Adrenal gland (tissue), 12 donors: Measurements from ENCODE around the gene SH3GLB2. TPM values are rescaled to one million over a fixed set of nuclear protein-coding genes. Genes with fewer than 3 reads are reported as not detected.

Experiments
- DNase-seq, 7 donors: peaks; one replicate each; pipeline ENCODE4 v3.0.0-alpha.2; 2019 to 2020
- H3K27ac ChIP-seq, 5 donors: fragments of 200-600 bp; sonication (generic) in 4 of 5; 1 replicate in 3 of 5; 2 replicates in 2 of 5; pipeline versions ENCODE4 v1.5.1 to v1.8.0; 2016 to 2020; ENCODE audit warnings: mild to moderate bottlenecking in 1 of 5
- H3K27me3 ChIP-seq: fragments of 200-600 bp; 2 replicates; pipeline ENCODE4 v1.8.0; 2021
- H3K36me3 ChIP-seq, 2 donors: fragments of 200-600 bp; replicated peaks in 1 of 2; 1 replicate in 1 of 2; 2 replicates in 1 of 2; pipeline versions ENCODE4 v1.5.1 to v1.8.0; 2018 to 2022
- H3K4me1 ChIP-seq, 2 donors: fragments of 200-600 bp; replicated peaks in 1 of 2; 1 replicate in 1 of 2; 2 replicates in 1 of 2; pipeline versions ENCODE4 v1.5.1 to v1.8.0; 2018 to 2021
- H3K4me3 ChIP-seq, 4 donors: fragments of 200-600 bp; sonication (generic) in 3 of 4; one replicate each; pipeline ENCODE4 v1.5.1; 2016 to 2018
- H3K9me3 ChIP-seq, 3 donors: fragments of 200-600 bp; sonication (generic) in 1 of 3; replicated peaks in 1 of 3; 1 replicate in 2 of 3; 2 replicates in 1 of 3; pipeline versions ENCODE4 v1.5.1 to v1.8.0; 2016 to 2021
- POLR2A ChIP-seq, 2 donors: fragments of 450-650 bp; IDR thresholded peaks; one replicate each; pipeline ENCODE4 v1.6.1; 2017; ENCODE audit warnings: antibody characterized with exemption in 2 of 2, mild to moderate bottlenecking in 2 of 2, moderate library complexity in 1 of 2
- WGBS, 4 donors: extraction: QIAGEN DNeasy Blood & Tissue Kit in 2 of 4; methylation state at CpG; one replicate each; pipeline versions ENCODE4 v1.1.5 to v1.1.7; 2013 to 2017; 5-methylcytosine and 5-hydroxymethylcytosine counted together
- intact Hi-C, 2 donors: fragments of 100-400 bp; cut with DNase I; formaldehyde crosslinking; loops; one replicate each; pipeline versions ENCODE4 v1.14.1 to v1.15.0; 2022 to 2023
- polyA plus RNA-seq, 3 donors: library from polyadenylated mRNA; stranded (reverse); fragments of 200-250 nt in 2 of 3; fragments of 350-450 nt in 1 of 3; fragmentation: Illumina TruSeq in 1 of 3; extraction: RNeasy Lipid Tissue Mini Kit (QIAGEN cat#74804) in 1 of 3; gene quantifications; one replicate each; pipeline ENCODE4 v1.2.3, GENCODE V29; 2013 to 2014
- total RNA-seq, 9 donors: library from RNA; depleted of rRNA in 4 of 9; stranded (reverse); fragments of >200 nt in 4 of 9; fragments of 120-200 nt in 1 of 9; fragmentation: NEBNext Ultra II Directional in 1 of 9; extraction: Animal tissue kit (Norgen Biotek cat#: 25700) in 1 of 9; gene quantifications; one replicate each; pipeline versions ENCODE4 v1.1.0 to v1.2.4, GENCODE V29; 2013 to 2023
- TF ChIP-seq, protein P1 (sequence below), 6 experiments: fragments of 450-650 bp in 4 of 6; fragments of 200-600 bp in 2 of 6; sonication (generic) in 1 of 6; IDR thresholded peaks; 1 replicate in 5 of 6; 2 replicates in 1 of 6; pipeline versions ENCODE4 v1.5.1 to v1.8.0; 2016 to 2021; ENCODE audit warnings: antibody characterized with exemption in 6 of 6, mild to moderate bottlenecking in 2 of 6, moderate library complexity in 1 of 6
- donor health status: healthy with polysubstance abuse.
- donor health status: Bipolar disorder and iron deficiency.
- donor health status: DM: yes; HTN: yes; CAD: no.
- donor health status: DM: no; HTN: no; CAD: no.
- donor health status: DM: no; HTN: no; CAD: no.
- donor health status: DM: yes; HTN: yes; CAD: no.

Gene SH3GLB2
- total and polyA plus RNA-seq, 12 donors, result 26.1 to 301 (median 112) TPM

DNA sequence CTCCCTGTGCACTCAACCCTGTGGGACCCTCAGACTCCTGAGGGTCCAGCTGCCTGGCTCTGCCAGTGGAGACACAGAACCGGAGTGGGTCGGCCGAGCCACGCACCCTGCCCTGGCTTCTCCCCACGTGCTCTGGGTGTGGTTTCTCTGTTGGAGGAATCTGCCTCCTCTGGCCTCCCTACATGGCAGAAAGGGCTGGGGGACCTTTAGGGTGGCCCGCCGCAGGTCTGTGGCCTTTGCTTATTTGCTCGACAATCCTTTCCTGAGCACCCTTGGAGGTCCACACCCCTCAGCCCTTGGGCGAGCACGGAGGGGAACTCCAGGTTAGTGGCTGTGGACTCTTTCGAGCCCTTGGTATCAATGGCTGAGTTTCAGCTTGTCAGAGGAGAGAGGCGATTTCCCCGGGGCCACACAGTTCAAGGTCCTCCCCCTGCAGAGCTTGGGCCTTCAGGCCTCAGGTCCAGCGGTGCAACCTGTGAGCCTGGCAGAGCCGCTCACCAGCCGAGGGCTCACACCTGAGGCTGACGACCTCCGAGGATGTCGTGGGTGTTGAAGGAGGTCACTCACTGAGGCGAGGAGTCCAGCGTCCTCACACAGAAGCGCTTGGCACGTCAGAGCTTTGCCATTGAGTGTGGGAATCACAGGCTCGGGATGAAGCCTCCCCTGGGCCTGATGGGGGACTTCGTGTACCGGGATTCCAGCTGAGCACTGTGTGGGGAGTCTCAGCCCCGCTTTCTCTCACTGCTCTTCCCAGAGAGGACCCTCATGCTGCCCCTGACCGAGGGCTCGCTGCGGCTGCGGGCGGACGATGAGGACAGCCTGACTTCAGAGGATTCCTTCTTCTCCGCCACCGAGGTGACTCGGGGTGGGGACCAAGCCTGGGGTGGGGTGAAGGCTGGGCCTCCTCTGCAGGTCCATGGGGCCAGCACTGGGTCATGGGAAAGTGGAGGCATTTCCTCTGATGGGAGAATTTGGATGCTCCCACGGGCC is 32.0 kb upstream of the SH3GLB2 start:
- WGBS, 4 donors, result 76 to 95% (median 91%) methylated on average over 11 to 37 of the region's 37 CpGs
- Histone ChIP-seq H3K4me1 (no peaks in the 10 kb centered on the region), H3K27ac (no peak overlapping the region), H3K4me3 (no peak overlapping the region), H3K36me3 (peaks cover 0 to 58% of the 10 kb centered on the region in 2 donors), H3K27me3 (no peaks in the 10 kb centered on the region), H3K9me3 (no peaks in the 10 kb centered on the region)
- TF ChIP-seq POLR2A (IDR thresholded peaks at IDR 0.05), result no peak
- TF ChIP-seq, protein P1, sequence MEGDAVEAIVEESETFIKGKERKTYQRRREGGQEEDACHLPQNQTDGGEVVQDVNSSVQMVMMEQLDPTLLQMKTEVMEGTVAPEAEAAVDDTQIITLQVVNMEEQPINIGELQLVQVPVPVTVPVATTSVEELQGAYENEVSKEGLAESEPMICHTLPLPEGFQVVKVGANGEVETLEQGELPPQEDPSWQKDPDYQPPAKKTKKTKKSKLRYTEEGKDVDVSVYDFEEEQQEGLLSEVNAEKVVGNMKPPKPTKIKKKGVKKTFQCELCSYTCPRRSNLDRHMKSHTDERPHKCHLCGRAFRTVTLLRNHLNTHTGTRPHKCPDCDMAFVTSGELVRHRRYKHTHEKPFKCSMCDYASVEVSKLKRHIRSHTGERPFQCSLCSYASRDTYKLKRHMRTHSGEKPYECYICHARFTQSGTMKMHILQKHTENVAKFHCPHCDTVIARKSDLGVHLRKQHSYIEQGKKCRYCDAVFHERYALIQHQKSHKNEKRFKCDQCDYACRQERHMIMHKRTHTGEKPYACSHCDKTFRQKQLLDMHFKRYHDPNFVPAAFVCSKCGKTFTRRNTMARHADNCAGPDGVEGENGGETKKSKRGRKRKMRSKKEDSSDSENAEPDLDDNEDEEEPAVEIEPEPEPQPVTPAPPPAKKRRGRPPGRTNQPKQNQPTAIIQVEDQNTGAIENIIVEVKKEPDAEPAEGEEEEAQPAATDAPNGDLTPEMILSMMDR (IDR thresholded peaks at IDR 0.05), result no peak
- intact Hi-C loops, result no loop called here
- no peak for DNase-seq

DNA sequence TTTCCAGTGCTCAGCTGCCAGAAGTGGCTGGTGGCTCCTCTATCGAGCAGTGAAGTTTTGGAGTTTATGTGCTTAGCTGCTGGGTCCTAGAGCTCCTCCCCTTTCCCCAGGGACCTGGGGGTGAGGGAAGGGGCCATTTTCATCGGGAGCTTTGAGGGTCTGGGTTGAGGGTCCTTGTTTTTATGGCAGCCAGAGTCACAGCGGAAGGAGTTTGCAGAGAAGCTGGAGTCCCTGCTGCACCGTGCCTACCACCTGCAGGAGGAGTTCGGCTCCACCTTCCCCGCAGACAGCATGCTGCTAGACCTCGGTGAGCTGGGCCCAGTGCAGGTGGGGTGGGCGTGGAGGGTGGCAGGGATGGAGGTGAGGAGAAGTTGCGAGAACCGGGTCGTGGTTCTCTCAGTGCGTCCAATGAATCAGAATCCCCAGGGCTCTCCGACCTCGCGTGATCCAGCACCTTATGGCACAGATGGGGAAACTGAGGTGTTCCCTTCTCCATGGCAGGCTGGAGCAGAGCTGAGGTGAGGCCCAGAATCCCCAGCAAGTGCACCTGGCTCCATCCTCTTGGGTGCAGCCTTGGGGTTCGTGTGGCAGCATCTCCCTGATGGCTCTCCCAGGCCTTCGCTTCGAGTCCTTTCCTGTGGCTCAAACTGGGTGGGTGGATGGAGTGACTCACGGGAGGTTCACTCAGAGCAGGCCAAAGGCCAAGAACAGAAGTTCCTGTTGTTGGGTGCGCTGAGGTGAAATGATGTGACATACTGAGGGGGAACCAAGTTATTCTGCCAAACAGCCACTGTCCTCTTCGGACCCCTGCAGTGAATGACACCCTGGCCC is 31.0 kb upstream of the SH3GLB2 start:
- H3K4me1 ChIP-seq, result no peaks in the 10 kb centered on the region
- intact Hi-C loops, result no loop called here
- peaks cover 0 to 52% of the 10 kb centered on the region in 2 donors for H3K36me3 ChIP-seq
- TF ChIP-seq POLR2A (IDR thresholded peaks at IDR 0.05), result no peak
- TF ChIP-seq, protein P1 (IDR thresholded peaks at IDR 0.05), result no peak
- H3K27me3 ChIP-seq, result no peaks in the 10 kb centered on the region
- peak in 1 of 7 donors; percentile 40 for DNase-seq
- H3K27ac ChIP-seq, result no peak overlapping the region
- 53 to 83% (median 75%) methylated on average over 4 to 21 of the region's 21 CpGs for WGBS, 4 donors
- no peaks in the 10 kb centered on the region for H3K9me3 ChIP-seq
- no peak overlapping the region for H3K4me3 ChIP-seq

DNA sequence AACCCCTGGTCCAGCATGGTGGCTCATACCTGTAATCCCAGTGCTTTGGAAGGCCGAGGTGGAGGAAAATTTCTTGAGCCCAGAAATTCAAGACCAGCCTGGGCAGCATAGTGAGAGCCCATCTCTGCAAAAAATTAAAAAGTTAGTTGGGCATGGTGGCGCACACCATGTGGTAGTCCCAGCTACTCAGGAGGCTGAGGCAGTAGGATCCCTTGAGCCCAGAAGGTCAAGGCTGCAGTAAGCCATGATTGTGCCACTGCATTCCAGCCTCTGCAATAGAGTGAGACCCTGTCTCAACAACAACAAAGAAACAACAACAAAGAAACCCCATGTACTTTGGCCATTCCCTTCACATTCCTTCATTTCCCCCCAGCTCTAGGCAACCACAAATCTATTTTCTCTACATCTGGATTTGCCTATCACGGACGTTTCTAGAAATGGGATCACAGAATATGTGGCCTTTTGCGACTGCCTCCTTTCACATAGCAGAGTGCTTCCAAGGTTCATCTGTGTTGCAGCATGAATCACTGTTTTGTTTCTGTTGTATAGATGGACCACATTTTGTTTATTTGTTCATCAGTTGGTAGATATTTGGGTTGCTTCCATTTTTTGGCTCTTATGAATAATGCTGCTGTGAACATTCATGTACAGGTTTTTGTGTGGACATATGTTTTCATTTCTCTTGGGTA is 26.2 kb upstream of the SH3GLB2 start:
- H3K27ac ChIP-seq, result no peak overlapping the region
- no peaks in the 10 kb centered on the region for H3K4me1 ChIP-seq
- TF ChIP-seq, protein P1 (IDR thresholded peaks at IDR 0.05), result no peak
- no peak for TF ChIP-seq POLR2A (IDR thresholded peaks at IDR 0.05)
- peaks cover 0 to 39% of the 10 kb centered on the region in 2 donors for H3K36me3 ChIP-seq
- no peaks in the 10 kb centered on the region for H3K27me3 ChIP-seq
- 62 to 78% (median 73%) methylated on average over 5 of the region's 5 CpGs for WGBS, 4 donors
- no peaks in the 10 kb centered on the region for H3K9me3 ChIP-seq
- DNase-seq, result no peak
- intact Hi-C loops, result no loop called here
- H3K4me3 ChIP-seq, result no peak overlapping the region
